Right forelimb (tissue), 1 donor: ENCODE results near the gene ZNF182.
"Not testable (repeated sequence)": the region's sequence is repeated elsewhere in the genome, so short reads cannot be mapped to it uniquely, and the experiment has no call there.

Source experiments
- DNase-seq: peaks from one replicate; pipeline ENCODE4 v3.0.0-alpha.2; 2018

Gene ZNF182

GRCh38 chrX:48003758-48004457 lies at the start of gene ZNF182:
Gene ZNF182 (minus strand): TSS chrX:48003989. CDS start chrX:48002609, 1,380 bp downstream.
- peak; percentile 91 for DNase-seq

DNA sequence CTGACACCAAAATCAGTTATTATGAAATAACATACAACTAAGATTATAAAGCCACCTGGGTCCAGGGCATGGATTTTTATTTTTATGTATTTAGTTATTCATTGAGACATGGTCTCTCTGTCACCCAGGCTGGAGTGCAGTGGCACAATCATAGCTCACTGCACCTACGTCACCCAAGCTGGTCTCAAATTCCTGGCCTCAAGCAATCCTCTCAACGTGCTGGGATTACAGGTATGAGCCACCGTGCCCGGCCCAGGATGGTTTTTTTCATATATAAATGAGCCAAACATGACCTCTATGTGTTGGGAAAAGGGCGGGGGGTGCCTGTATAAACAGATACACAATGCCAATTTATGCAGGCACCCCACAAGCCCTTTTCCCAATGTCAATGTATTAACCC lies 43.1 kb upstream of the ZNF182 start:
- DNase-seq = no peak

GRCh38 chrX:48045410-48046311 lies 41.9 kb upstream of the ZNF182 start:
- DNase-seq = no peak

DNA sequence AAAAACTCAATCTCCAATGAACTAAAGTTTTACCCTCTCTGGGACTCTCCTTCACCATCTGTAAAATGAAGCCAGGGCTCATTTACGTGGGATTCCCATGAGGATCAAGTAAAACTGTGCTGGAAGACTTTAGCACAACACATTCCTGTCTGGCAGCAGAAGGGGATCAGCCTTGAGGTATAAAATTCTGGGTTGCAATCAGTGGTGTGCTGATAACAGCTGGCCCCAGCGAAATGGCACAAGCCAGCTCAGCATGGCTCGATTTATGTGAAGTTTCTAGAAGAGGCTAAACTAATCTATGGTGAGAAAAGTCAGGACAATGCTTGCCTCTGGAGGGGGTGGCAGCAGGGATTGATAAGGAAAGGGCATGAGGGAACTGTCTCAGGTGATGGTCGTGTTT lies 39.3 kb upstream of the ZNF182 start:
- no peak for DNase-seq

- DNase-seq = no peak
These were observed 32.1 kb upstream of the ZNF182 start for GRCh38 chrX:48035891-48036290.

DNA sequence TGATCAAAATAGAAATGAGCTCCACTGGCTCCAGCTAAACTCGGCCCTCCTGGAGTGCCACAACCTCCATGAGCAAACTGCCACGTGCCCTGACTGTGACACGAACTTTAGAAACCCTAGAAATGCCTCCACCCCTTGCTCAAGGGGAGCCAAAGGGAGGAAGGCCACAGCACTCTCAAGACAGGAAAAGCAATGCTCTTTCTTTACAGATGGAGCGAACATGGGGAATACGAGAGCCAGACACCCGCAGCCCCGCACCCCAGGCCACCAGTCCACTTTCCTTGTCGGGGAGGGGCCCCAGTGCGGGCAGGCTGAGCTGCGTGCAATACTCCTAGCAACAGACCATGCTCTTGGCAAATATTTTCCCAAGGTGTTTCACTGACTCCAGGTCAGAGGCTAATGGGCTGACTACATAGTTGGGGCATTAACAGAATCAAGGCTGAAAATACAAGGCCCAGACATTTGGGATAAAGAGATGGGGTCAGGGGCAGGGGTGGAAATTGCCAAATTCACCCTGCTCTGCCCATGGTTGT lies 26.9 kb upstream of the ZNF182 start:
- DNase-seq = not testable (repeated sequence)

DNA sequence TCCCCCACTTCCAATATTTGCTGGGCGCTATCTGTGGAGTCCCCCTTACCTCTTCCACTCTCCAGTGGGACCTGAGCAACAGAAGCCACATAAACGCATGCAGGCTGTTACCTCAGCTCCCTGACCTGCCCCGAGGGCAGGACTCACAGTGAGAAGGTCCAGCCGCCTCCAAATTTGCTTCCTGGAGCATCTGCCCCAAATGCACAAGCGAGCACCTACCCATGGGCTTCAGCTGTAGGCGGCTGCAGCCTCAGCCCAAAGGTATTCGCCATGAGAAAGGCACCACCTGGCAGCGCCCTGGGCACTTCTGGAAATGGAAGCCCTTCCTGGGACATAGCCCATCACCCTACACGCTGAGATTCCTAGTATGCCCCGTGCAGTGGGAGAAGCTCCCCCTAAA lies 26.4 kb upstream of the ZNF182 start:
- DNase-seq = no peak

DNA sequence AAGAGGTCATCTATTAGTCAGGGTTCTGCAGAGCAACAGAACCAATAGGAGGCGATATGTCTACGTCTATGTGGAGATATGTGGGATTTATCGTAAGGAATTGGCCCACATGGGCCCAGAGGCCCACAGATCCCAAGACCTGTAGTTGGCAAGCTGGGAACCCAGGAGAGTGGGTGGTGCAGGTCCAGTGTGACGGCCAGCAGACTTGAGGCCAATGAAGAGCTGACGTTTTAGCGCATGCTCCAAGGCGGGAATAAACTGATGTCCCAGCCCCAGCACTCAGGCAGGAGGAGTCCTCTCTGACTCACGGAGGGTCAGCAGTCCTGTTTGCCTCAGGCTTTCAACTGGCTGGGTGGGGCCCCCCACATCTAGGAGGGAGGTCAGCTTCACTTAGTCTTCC lies 24.3 kb upstream of the ZNF182 start:
- no peak for DNase-seq

DNA sequence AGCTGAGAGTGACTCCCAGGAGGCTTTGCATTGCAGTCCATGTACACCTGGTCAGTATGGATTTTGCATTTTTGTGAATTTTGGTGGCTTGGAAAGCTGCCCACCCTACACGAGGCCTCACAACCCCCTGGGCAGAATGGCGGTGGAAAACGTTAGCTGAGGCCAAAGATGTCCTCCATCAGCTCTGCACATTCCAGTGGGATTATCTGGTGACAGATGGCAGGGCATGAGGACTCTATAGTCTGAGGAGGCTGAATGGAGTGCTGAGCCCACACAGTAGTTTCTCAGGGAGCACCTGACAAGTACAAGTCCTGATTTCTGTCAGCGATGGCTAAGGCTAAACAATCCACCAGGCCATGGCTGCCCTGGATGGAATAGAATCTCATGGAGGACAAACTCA lies 23.8 kb upstream of the ZNF182 start:
- DNase-seq = not testable (repeated sequence)

- no peak for DNase-seq
These were observed 21.8 kb upstream of the ZNF182 start for GRCh38 chrX:48025561-48025960.

DNA sequence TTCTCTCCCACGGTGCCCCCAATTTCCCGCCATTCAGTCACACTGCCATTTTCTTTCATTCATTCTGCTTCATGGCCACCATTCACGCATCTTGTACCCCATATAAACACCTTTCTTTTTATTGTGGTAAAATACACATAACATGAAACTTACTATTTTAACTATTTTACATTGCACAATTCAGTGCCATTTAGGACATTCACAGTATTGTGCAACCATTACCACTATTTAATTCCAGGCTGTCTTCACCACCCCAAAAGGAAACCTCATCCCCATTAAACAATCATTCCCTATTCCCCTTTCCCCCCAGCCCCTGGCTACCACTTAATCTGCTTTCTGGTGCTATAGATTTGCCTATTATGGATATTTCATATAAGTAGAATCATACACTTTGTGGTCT lies 18.9 kb upstream of the ZNF182 start:
- no peak for DNase-seq

DNA sequence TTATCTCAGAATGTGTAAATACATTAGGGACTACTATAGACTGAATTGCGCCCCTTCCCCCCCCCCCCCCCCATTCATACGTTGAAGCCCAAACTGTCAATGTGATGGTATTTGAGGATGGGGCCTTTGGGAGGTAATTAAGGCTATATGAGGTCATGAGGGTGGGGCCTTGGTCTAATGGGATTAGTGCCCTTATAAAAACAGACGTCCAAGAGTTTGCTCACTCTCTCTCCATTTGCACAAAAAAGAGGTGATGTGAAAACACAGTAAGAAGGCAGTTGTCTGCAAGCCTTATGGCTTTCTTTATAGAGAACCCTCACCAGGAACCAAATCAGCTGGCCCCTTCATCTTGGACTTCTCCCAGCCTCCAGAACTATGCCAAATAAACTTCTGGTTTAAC lies 18.3 kb upstream of the ZNF182 start:
- DNase-seq = no peak

- DNase-seq = peak; percentile 91
These were observed 17.5 kb upstream of the ZNF182 start for GRCh38 chrX:48021026-48021900.

GRCh38 chrX:48020472-48020871 lies 16.7 kb upstream of the ZNF182 start:
- DNase-seq = not testable (repeated sequence)

DNA sequence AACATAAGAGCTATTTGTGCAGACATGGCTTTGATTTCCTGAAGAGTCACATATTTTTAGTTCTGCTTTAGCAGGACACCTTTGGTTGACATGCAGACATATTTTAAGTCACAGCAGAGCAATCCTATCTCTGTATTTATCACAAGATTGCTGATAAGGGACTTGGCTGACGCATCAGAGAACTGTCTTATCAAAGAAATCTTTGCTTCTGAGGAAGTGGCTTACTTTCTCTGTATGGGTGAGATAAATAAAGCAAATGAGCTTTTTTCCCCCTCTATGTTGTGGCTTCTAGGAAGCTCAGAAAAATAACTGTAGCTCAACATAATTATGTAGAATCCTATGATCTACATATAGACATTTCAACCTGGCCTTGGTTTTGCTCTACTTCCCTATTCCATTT lies 16.1 kb upstream of the ZNF182 start:
- not testable (repeated sequence) for DNase-seq

GRCh38 chrX:48016583-48017310 lies 13.0 kb upstream of the ZNF182 start:
- not testable (repeated sequence) for DNase-seq

GRCh38 chrX:48009445-48009960 lies 5.7 kb upstream of the ZNF182 start:
- not testable (repeated sequence) for DNase-seq

- DNase-seq = not testable (repeated sequence)
These were observed 2.9 kb upstream of the ZNF182 start, which contains the start of gene SPACA5 for GRCh38 chrX:48006688-48007087. Gene SPACA5 (plus strand): TSS chrX:48006988. CDS start chrX:48007803, 815 bp downstream.

DNA sequence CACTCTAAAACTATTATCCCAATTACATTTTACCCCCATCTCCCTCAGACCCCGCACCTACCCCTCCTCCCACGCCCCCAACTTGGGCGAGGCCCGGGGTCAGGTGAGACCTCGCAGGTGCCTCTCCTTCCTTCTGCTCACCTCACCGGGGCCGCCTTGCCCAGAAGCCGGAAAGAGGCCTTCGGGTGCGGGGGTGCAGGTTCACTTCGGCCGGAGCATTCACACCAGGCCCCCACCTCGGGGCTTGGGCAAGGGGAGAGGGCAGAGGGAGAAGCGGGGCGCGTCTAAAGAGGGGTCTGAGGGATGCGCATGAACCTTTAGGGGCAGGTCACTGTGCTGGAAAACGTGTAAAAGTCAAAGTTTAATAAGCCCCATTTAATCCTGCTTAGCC lies 427 bp downstream of the ZNF182 start:
- peak; percentile 42 for DNase-seq

DNA sequence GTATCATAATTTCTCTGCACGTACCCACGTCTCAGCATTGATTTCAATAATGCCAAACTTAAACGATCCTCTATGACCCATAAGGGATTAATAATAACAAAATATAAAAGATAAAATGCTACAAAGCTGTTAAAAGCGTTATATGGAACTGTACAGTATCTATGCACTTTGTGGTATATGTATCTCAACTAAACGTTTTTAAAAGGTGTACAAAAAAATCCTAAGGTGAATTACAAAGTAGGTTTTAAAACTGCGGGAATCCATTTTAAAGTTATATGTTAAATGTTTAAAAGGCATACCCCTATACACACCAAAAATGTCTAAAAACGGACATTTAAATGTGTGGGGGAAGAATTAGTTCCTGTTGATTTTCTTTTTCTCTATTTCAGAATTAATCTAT lies 860 bp downstream of the ZNF182 start:
- no peak for DNase-seq

- DNase-seq = no peak
These were observed 1.5 kb downstream of the ZNF182 start for GRCh38 chrX:48002319-48002718.

DNA sequence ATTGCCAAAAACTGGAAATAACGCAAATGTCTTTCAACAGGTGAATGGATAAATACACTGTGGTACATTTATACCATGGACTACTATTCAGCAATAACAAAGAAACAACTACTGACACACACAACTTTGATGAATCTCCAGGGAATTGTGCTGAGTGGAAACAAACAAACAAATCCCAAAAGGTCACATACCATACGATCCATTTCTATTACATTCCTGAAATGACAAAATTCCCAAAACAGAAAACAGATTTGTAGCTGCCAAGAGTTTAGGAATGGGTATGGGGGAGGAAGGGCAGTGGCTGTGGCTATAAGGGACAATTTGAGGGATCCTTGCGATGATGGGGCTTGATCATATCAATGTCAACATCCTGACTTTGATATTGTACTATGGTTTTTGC lies 2.5 kb downstream of the ZNF182 start:
- no peak for DNase-seq
